SK-N-SH treated with all-trans-retinoic acid at 6 μM for 48 hours (cell line): ENCODE measurements around the gene TTC28.

Source experiments
- ATAC-seq: fragments of 200-7000 bp; cut with Tn5 transposase; 3 replicates; pipeline ENCODE4 v1.9.1; 2020; ENCODE audit warnings: mild to moderate bottlenecking, moderate library complexity
- ARNTL ChIP-seq: fragments of 450-650 bp; formaldehyde crosslinking; IDR thresholded peaks from 2 replicates; pipeline ENCODE4 v1.5.0; 2020; ENCODE audit warnings: low read depth, mild to moderate bottlenecking, moderate library complexity, borderline replicate concordance
- BACH2 ChIP-seq: fragments of 250-450 bp; sonication (Bioruptor Pico); IDR thresholded peaks from 2 replicates; pipeline ENCODE4 v1.9.0; 2021; ENCODE audit warnings: mild to moderate bottlenecking, borderline replicate concordance
- CREB5 ChIP-seq: fragments of 250-450 bp; sonication (Bioruptor Pico); IDR thresholded peaks from 2 replicates; pipeline ENCODE4 v1.5.1; 2020; ENCODE audit warnings: low read depth, mild to moderate bottlenecking, moderate library complexity
- CSDC2 ChIP-seq: fragments of 250-450 bp; sonication (Bioruptor Pico); IDR thresholded peaks from 2 replicates; pipeline ENCODE4 v1.5.0; 2020; ENCODE audit warnings: mild to moderate bottlenecking, moderate library complexity
- GLIS3 ChIP-seq: fragments of 250-450 bp; sonication (Bioruptor Pico); IDR thresholded peaks from 2 replicates; pipeline ENCODE4 v1.5.0; 2020; ENCODE audit warnings: mild to moderate bottlenecking, moderate library complexity
- ISL1 ChIP-seq: fragments of 250-450 bp; sonication (Bioruptor Pico); IDR thresholded peaks from 2 replicates; pipeline ENCODE4 v2.1.2; 2022; ENCODE audit warnings: mild to moderate bottlenecking, moderate library complexity
- PATZ1 ChIP-seq: fragments of 250-450 bp; sonication (Bioruptor Pico); IDR thresholded peaks from 2 replicates; pipeline ENCODE4 v1.8.0; 2020; ENCODE audit warnings: mild to moderate bottlenecking, moderate library complexity, borderline replicate concordance
- POU6F1 ChIP-seq: fragments of 250-450 bp; sonication (Bioruptor Pico); IDR thresholded peaks from 2 replicates; pipeline ENCODE4 v1.8.0; 2021; ENCODE audit warnings: low read depth, mild to moderate bottlenecking, moderate library complexity, borderline replicate concordance
- PPARA ChIP-seq: fragments of 250-450 bp; sonication (Bioruptor Pico); IDR thresholded peaks from 2 replicates; pipeline ENCODE4 v1.5.0; 2020; ENCODE audit warnings: mild to moderate bottlenecking, borderline replicate concordance
- RARB ChIP-seq: fragments of 250-450 bp; sonication (Bioruptor Pico); IDR thresholded peaks from 2 replicates; pipeline ENCODE4 v1.8.0; 2021; ENCODE audit warnings: mild to moderate bottlenecking, moderate library complexity
- SNAI2 ChIP-seq: fragments of 250-450 bp; sonication (Bioruptor Pico); IDR thresholded peaks from 2 replicates; pipeline ENCODE4 v1.5.0; 2020; ENCODE audit warnings: mild to moderate bottlenecking, moderate library complexity
- TCF4 ChIP-seq: fragments of 250-450 bp; sonication (Bioruptor Pico); IDR thresholded peaks from 2 replicates; pipeline ENCODE4 v1.8.0; 2021; ENCODE audit warnings: mild to moderate bottlenecking, moderate library complexity, borderline replicate concordance
- TOX ChIP-seq: fragments of 250-450 bp; sonication (Bioruptor Pico); IDR thresholded peaks from 2 replicates; pipeline ENCODE4 v1.8.0; 2021; ENCODE audit warnings: mild to moderate bottlenecking, moderate library complexity, borderline replicate concordance
- TSHZ2 ChIP-seq: fragments of 250-450 bp; sonication (Bioruptor Pico); IDR thresholded peaks from 2 replicates; pipeline ENCODE4 v1.5.0; 2020; ENCODE audit warnings: mild to moderate bottlenecking, moderate library complexity
- ZFP3 ChIP-seq: fragments of 250-450 bp; sonication (Bioruptor Pico); IDR thresholded peaks from 2 replicates; pipeline ENCODE4 v1.5.0; 2020; ENCODE audit warnings: mild to moderate bottlenecking, moderate library complexity
- ZFP30 ChIP-seq: fragments of 450-650 bp; formaldehyde crosslinking; IDR thresholded peaks from 2 replicates; pipeline ENCODE4 v1.5.0; 2022; ENCODE audit warnings: mild to moderate bottlenecking, moderate library complexity
- ZNF565 ChIP-seq: fragments of 450-650 bp; formaldehyde crosslinking; conservative IDR thresholded peaks from 2 replicates; pipeline ENCODE4 v1.5.0; 2020; ENCODE audit warnings: low read depth, mild to moderate bottlenecking, moderate library complexity
- ZNF70 ChIP-seq: fragments of 450-650 bp; formaldehyde crosslinking; IDR thresholded peaks from 2 replicates; pipeline ENCODE4 v1.5.0; 2020; ENCODE audit warnings: mild to moderate bottlenecking, moderate library complexity
- ZNF8 ChIP-seq: fragments of 450-650 bp; formaldehyde crosslinking; IDR thresholded peaks from 2 replicates; pipeline ENCODE4 v1.5.0; 2020; ENCODE audit warnings: mild to moderate bottlenecking, moderate library complexity

The TTC28 gene

GRCh38 chr22:28044546-28045173 lies 635.0 kb downstream of the TTC28 start:
- ATAC-seq: no peak
- TF ChIP-seq PATZ1 (no peak), CSDC2 (CRISPR knock-in tag) (no peak), ZNF8 (CRISPR knock-in tag) (no peak), PPARA (CRISPR knock-in tag) (no peak), SNAI2 (CRISPR knock-in tag) (no peak), ZFP30 (CRISPR knock-in tag) (no peak), ZFP3 (CRISPR knock-in tag) (no peak), TSHZ2 (CRISPR knock-in tag) (no peak), ARNTL (CRISPR knock-in tag) (no peak)

- ATAC-seq: peak; percentile 84
- TF ChIP-seq ZNF8 (CRISPR knock-in tag) (no peak), TSHZ2 (CRISPR knock-in tag) (peak; percentile 15; the same call in 1 of the 2 replicates), GLIS3 (CRISPR knock-in tag) (no peak), ZNF565 (CRISPR knock-in tag) (no peak), TOX (CRISPR knock-in tag) (no peak), BACH2 (CRISPR knock-in tag) (no peak), SNAI2 (CRISPR knock-in tag) (no peak), PPARA (CRISPR knock-in tag) (no peak), CREB5 (CRISPR knock-in tag) (no peak), PATZ1 (no peak), ZNF70 (no peak), ARNTL (CRISPR knock-in tag) (no peak), TCF4 (CRISPR knock-in tag) (peak; percentile 79; the same call in 1 of the 2 replicates), ISL1 (CRISPR knock-in tag) (no peak), RARB (CRISPR knock-in tag) (no peak), ZFP30 (CRISPR knock-in tag) (no peak), POU6F1 (CRISPR knock-in tag) (no peak)
Measured at GRCh38 chr22:28043266-28043665, 636.4 kb downstream of the TTC28 start.
